ENCODE results near the gene KIAA1614.
"Not testable (repeated sequence)": the region's sequence is repeated elsewhere in the genome, so short reads cannot be mapped to it uniquely, and the experiment has no call there.

KIAA1614 gene

GRCh38 chr1:180964056-180964455, 51.4 kb downstream of the KIAA1614 start:
- no peak for DNase-seq (ENCODE audit: low read depth, low spot score)
- ChIA-PET POLR2A (no interaction called here), CTCF (no interaction called here)
- no peak overlapping the region for H3K4me3 ChIP-seq (ENCODE audit: low read depth, low read length)
- no peak for TF ChIP-seq CTCF (IDR thresholded peaks at IDR 0.05; ENCODE audit: insufficient read depth, low read length, missing control alignments)

GRCh38 chr1:180964595-180964994, 51.9 kb downstream of the KIAA1614 start:
- no peak for DNase-seq (ENCODE audit: low read depth, low spot score)
- CTCF ChIA-PET: no interaction called here
- H3K4me3 ChIP-seq (ENCODE audit: low read depth, low read length): no peak overlapping the region
- POLR2A ChIA-PET: no interaction called here
- TF ChIP-seq CTCF (IDR thresholded peaks at IDR 0.05; ENCODE audit: insufficient read depth, low read length, missing control alignments): no peak

DNA sequence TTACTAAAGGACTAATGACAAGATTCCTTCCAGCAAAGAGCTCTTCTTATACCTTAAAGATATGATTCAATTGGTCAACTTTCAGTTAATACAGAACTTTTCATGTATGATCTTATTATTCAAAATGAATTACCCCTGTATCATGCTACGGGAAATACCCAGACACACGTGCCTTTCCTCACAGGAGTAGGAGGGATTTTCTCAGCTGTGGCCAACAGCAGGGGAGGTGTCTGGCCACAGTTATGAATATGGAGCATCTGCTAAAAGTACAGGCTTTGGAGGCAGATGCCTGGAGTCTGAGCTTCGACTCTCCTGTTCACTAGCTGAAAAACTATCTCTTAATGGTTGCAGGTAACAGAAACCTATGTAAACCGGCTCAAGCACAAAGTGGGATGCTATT, 53.6 kb downstream of the KIAA1614 start:
- ChIA-PET CTCF (interaction anchor here (0.9 to 2.0 kb wide), 6 partner anchors 12 to 203 kb away, joined by 3 to 7 read pairs (median 4); no protein-coding TSS in a partner anchor), POLR2A (interaction anchor here (0.6 kb wide), 1 partner anchor 55 kb away, joined by 3 read pairs; no protein-coding TSS in a partner anchor)

GRCh38 chr1:180966744-180967536, 54.2 kb downstream of the KIAA1614 start:
- DNase-seq (ENCODE audit: low read depth, low spot score): no peak
- POLR2A ChIA-PET: no interaction called here
- no peak for TF ChIP-seq CTCF (IDR thresholded peaks at IDR 0.05; ENCODE audit: insufficient read depth, low read length, missing control alignments)
- no peak overlapping the region for H3K4me3 ChIP-seq (ENCODE audit: low read depth, low read length)
- CTCF ChIA-PET: interaction anchor here (0.9 to 2.0 kb wide), 7 partner anchors 12 to 203 kb away, joined by 3 to 7 read pairs (median 4); no protein-coding TSS in a partner anchor

More for the DNA sequence above, 53.6 kb downstream of the KIAA1614 start:
- no peak for DNase-seq (ENCODE audit: low read depth, low spot score)
- TF ChIP-seq CTCF (IDR thresholded peaks at IDR 0.05; ENCODE audit: insufficient read depth, low read length, missing control alignments): no peak
- H3K4me3 ChIP-seq (ENCODE audit: low read depth, low read length): no peak overlapping the region

DNA sequence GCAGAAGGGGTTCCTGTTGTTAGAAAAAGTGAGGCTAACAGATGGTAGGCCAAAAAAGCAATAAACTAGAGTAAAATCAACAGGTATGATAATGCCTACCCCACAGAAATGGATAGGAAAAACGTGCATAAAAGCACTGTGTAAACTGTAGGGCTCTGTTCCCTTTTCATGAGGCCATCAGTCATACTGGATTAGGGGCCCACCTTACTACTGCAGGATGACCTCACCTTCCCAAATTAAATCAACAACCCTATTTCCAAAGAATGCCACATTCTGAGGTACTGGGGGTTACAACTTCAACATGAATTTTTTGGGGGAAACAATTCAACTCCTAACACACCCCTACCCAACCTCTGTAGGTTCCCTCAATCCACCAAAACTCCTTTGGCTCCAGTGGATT, 54.9 kb downstream of the KIAA1614 start:
- no peak for DNase-seq (ENCODE audit: low read depth, low spot score)
- no peak for TF ChIP-seq CTCF (IDR thresholded peaks at IDR 0.05; ENCODE audit: insufficient read depth, low read length, missing control alignments)
- no peak overlapping the region for H3K4me3 ChIP-seq (ENCODE audit: low read depth, low read length)
- ChIA-PET CTCF (interaction anchor here (1.2 to 2.0 kb wide), 4 partner anchors 13 to 198 kb away, joined by 3 to 7 read pairs (median 5); no protein-coding TSS in a partner anchor), POLR2A (no interaction called here)

DNA sequence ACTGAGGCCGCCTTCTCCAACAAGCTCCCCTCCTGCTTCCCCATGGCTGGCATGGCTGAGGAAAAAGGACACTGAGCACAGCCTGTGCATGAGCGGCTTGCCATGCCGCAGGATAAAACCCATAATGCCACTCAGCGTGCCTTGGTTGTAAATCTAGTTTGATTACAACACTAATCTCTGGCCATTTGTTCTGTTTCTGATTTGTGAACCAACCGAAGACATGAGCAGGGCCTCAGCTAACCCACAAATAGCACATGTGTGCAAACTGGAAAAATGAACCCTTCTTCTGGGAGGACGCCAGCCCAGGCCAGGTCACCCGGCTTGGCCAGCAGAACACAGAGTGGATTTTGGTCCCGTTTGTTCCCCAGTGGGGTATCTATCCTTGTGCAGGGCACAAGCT, 56.1 kb downstream of the KIAA1614 start:
- DNase-seq (ENCODE audit: low read depth, low spot score); POLR2A ChIA-PET; H3K4me3 ChIP-seq (ENCODE audit: low read depth, low read length): not testable (repeated sequence)
- CTCF ChIA-PET: interaction anchor here (1.2 kb wide), 2 partner anchors 87 to 199 kb away, joined by 3 read pairs; no protein-coding TSS in a partner anchor

Measured in AG04449 (cell line).